Neural cell (in vitro differentiated cells): ENCODE results near the gene ASL. TPM values are rescaled to one million over a fixed set of nuclear protein-coding genes. Genes with fewer than 3 reads are reported as not detected.

Source experiments
- H2AFZ ChIP-seq: fragments of 200-600, 300-800 bp; sonication (generic), shearing (Covaris generic); 2 replicates; pipeline ENCODE4 v1.6.0; 2014; ENCODE audit warnings: low read depth, mild to moderate bottlenecking, antibody characterized with exemption, low read length, moderate library complexity
- H3F3A ChIP-seq: fragments of 200-600 bp; shearing (Covaris generic); 2 replicates; pipeline ENCODE4 v1.6.1; 2016; ENCODE audit warnings: mild to moderate bottlenecking, moderate library complexity, mixed read lengths, antibody characterized with exemption, low read length; ENCODE audit not compliant: insufficient read depth, poor library complexity, severe bottlenecking
- H3K27ac ChIP-seq: fragments of 200-600, 300-800 bp; sonication (generic), shearing (Covaris generic); 2 replicates; pipeline ENCODE4 v1.5.1; 2014; ENCODE audit warnings: mild to moderate bottlenecking, low read length, moderate library complexity
- H3K27me3 ChIP-seq: fragments of 300-800, 200-600 bp; sonication (generic), shearing (Covaris generic); 2 replicates; pipeline ENCODE4 v1.6.0; 2014; ENCODE audit warnings: mild to moderate bottlenecking, low read depth, low read length, moderate library complexity; ENCODE audit not compliant: insufficient read depth
- H3K36me3 ChIP-seq: fragments of 300-800, 200-600 bp; sonication (generic), shearing (Covaris generic); 2 replicates; pipeline ENCODE4 v1.5.1; 2014; ENCODE audit warnings: mild to moderate bottlenecking, antibody characterized with exemption, low read length, moderate library complexity; ENCODE audit not compliant: insufficient read depth
- H3K4me2 ChIP-seq: fragments of 300-800, 200-600 bp; sonication (generic), shearing (Covaris generic); 2 replicates; pipeline ENCODE4 v1.6.0; 2014; ENCODE audit warnings: mild to moderate bottlenecking, low read length
- H3K4me3 ChIP-seq: fragments of 300-800, 200-600 bp; sonication (generic), shearing (Covaris generic); 2 replicates; pipeline ENCODE4 v1.5.1; 2014; ENCODE audit warnings: mild to moderate bottlenecking, low read length, moderate library complexity
- H3K79me2 ChIP-seq: fragments of 200-600 bp; shearing (Covaris generic); replicated peaks from 2 replicates; pipeline ENCODE4 v1.6.0; 2014; ENCODE audit warnings: mild to moderate bottlenecking, low read length, moderate library complexity; ENCODE audit not compliant: insufficient read depth
- H3K9ac ChIP-seq: fragments of 300-800, 200-600 bp; sonication (generic), shearing (Covaris generic); 2 replicates; pipeline ENCODE4 v1.6.1; 2016; ENCODE audit warnings: mild to moderate bottlenecking, low read length, mixed read lengths
- H3K9me2 ChIP-seq: fragments of 200-600 bp; shearing (Covaris generic); 2 replicates; pipeline ENCODE4 v1.6.1; 2016; ENCODE audit warnings: mild to moderate bottlenecking, low read length, mixed read lengths; ENCODE audit not compliant: insufficient read depth
- H3K9me3 ChIP-seq: fragments of 200-600, 300-800 bp; sonication (generic), shearing (Covaris generic); 2 replicates; pipeline ENCODE4 v1.6.1; 2016; ENCODE audit warnings: mild to moderate bottlenecking, mixed run types, low read length, moderate library complexity, mixed read lengths
- H4K20me1 ChIP-seq: fragments of 200-600 bp; shearing (Covaris generic); 2 replicates; pipeline ENCODE4 v1.6.1; 2016; ENCODE audit warnings: mild to moderate bottlenecking, mixed run types; ENCODE audit not compliant: insufficient read depth
- EP300 ChIP-seq: fragments of 450-650 bp; conservative IDR thresholded peaks from 2 replicates; pipeline ENCODE4 v1.6.1; 2014; ENCODE audit warnings: antibody characterized with exemption, mild to moderate bottlenecking, moderate library complexity; ENCODE audit not compliant: poor library complexity, severe bottlenecking
- EZH2 ChIP-seq: fragments of 200-600, 300-800 bp; shearing (Covaris generic), sonication (generic); IDR thresholded peaks from 2 replicates; pipeline ENCODE4 v1.6.1; 2014; ENCODE audit warnings: antibody characterized with exemption, low read length, borderline replicate concordance, mild to moderate bottlenecking; ENCODE audit not compliant: insufficient read depth, poor library complexity, severe bottlenecking
- MXI1 ChIP-seq: fragments of 450-650 bp; conservative IDR thresholded peaks from 2 replicates; pipeline ENCODE4 v1.6.1; 2014; ENCODE audit warnings: antibody characterized with exemption, mild to moderate bottlenecking; ENCODE audit not compliant: poor library complexity, severe bottlenecking
- POLR2AphosphoS5 ChIP-seq: IDR thresholded peaks from 2 replicates; pipeline ENCODE4 v1.6.1; 2012
- RAD21 ChIP-seq: fragments of 450-650 bp; conservative IDR thresholded peaks from 2 replicates; pipeline ENCODE4 v1.6.1; 2014; ENCODE audit warnings: antibody characterized with exemption, mild to moderate bottlenecking, moderate library complexity
- REST ChIP-seq: IDR thresholded peaks from 2 replicates; pipeline ENCODE4 v1.6.1; 2012; ENCODE audit warnings: borderline replicate concordance
- SMC3 ChIP-seq: fragments of 450-650 bp; conservative IDR thresholded peaks from 2 replicates; pipeline ENCODE4 v1.6.1; 2014; ENCODE audit warnings: antibody characterized with exemption, mild to moderate bottlenecking, moderate library complexity; ENCODE audit not compliant: poor library complexity
- TAF1 ChIP-seq: IDR thresholded peaks from 2 replicates; pipeline ENCODE4 v1.6.1; 2012; ENCODE audit warnings: low read depth
- polyA plus RNA-seq: library from polyadenylated mRNA; depleted of rRNA; stranded (reverse); fragments of >200 nt; gene quantifications from 2 replicates; pipeline ENCODE4 v1.2.3, GENCODE V29; 2014
- TF ChIP-seq, protein P1 (sequence below): fragments of 450-650 bp; IDR thresholded peaks from 2 replicates; pipeline ENCODE4 v1.5.1; 2014; ENCODE audit warnings: antibody characterized with exemption, mild to moderate bottlenecking, moderate library complexity; ENCODE audit not compliant: poor library complexity, severe bottlenecking

ASL gene
- polyA plus RNA-seq, 1 donor from 2014 or later = 20.9 TPM

- no peak overlapping the region for H3K4me2 ChIP-seq
- no peak overlapping the region for H2AFZ ChIP-seq
These were observed 21.6 kb upstream of the ASL start for GRCh38 chr7:66054063-66054462.

DNA sequence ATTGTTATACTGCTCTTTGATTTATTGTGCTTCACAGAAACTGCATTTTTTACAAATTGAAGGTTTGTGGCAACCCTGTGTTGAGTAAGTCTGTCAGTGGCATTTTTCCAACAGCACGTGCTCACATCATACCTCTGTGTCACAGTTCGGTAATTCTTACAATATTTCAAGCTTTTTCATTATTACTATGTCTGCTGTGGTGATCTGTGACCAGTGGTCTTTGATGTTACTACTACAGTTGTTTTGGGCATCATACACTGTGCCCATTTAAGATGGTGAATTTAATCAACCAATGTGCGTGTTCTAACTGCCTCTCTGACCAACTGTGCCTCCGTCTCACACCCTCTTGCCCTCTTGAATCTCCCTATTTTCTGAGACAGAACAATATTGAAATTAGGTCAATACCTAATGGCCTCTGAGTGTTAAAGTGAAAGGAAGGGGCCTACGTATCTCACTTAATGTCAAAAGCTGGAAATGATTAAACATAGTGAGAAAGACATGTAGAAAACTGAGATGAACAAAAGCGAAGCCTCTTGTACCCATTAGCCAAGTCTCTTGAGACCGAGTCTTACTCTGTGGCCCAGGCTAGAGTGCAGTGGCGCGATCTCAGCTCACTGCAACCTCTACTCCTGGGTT, 20.2 kb upstream of the ASL start:
- Histone ChIP-seq H3K79me2 (no peaks in the 10 kb centered on the region), H3F3A (no peaks in the 10 kb centered on the region), H2AFZ (no peak overlapping the region), H3K27ac (no peak overlapping the region), H3K9me2 (no peaks in the 10 kb centered on the region), H3K4me3 (no peak overlapping the region), H3K4me2 (no peak overlapping the region), H4K20me1 (no peaks in the 10 kb centered on the region), H3K9ac (no peak overlapping the region), H3K36me3 (no peaks in the 10 kb centered on the region), H3K9me3 (no peaks in the 10 kb centered on the region), H3K27me3 (no peaks in the 10 kb centered on the region)
- TF ChIP-seq REST (no peak), SMC3 (no peak), RAD21 (no peak), MXI1 (no peak), TAF1 (no peak), POLR2AphosphoS5 (no peak), EP300 (no peak), EZH2 (no peak)
- TF ChIP-seq, protein P1, sequence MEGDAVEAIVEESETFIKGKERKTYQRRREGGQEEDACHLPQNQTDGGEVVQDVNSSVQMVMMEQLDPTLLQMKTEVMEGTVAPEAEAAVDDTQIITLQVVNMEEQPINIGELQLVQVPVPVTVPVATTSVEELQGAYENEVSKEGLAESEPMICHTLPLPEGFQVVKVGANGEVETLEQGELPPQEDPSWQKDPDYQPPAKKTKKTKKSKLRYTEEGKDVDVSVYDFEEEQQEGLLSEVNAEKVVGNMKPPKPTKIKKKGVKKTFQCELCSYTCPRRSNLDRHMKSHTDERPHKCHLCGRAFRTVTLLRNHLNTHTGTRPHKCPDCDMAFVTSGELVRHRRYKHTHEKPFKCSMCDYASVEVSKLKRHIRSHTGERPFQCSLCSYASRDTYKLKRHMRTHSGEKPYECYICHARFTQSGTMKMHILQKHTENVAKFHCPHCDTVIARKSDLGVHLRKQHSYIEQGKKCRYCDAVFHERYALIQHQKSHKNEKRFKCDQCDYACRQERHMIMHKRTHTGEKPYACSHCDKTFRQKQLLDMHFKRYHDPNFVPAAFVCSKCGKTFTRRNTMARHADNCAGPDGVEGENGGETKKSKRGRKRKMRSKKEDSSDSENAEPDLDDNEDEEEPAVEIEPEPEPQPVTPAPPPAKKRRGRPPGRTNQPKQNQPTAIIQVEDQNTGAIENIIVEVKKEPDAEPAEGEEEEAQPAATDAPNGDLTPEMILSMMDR = no peak

More at GRCh38 chr7:66054063-66054462, 21.6 kb upstream of the ASL start:
- Histone ChIP-seq H3K36me3 (no peaks in the 10 kb centered on the region), H3F3A (no peaks in the 10 kb centered on the region), H3K79me2 (no peaks in the 10 kb centered on the region), H3K9me2 (no peaks in the 10 kb centered on the region), H3K27me3 (no peaks in the 10 kb centered on the region), H3K27ac (no peak overlapping the region), H3K9me3 (no peaks in the 10 kb centered on the region), H3K4me3 (no peak overlapping the region), H3K9ac (no peak overlapping the region), H4K20me1 (no peaks in the 10 kb centered on the region)
- TF ChIP-seq RAD21 (no peak), EP300 (no peak), SMC3 (no peak)
